Hepatocyte (in vitro differentiated cells): ENCODE results near the gene CASP4. TPM values are rescaled to one million over a fixed set of nuclear protein-coding genes. Genes with fewer than 3 reads are reported as not detected.
"Not testable (repeated sequence)": the region's sequence is repeated elsewhere in the genome, so short reads cannot be mapped to it uniquely, and the experiment has no call there.

Experiments
- DNase-seq: peaks from one replicate; pipeline ENCODE4 v3.0.0-alpha.2; 2016; ENCODE audit warnings: low spot score
- H2AFZ ChIP-seq: fragments of 200-600 bp; sonication (generic); 2 replicates; pipeline ENCODE4 v1.6.0; 2016; ENCODE audit warnings: antibody characterized with exemption, mild to moderate bottlenecking
- H3K27ac ChIP-seq: fragments of 200-600 bp; sonication (generic); 2 replicates; pipeline ENCODE4 v1.5.1; 2016; ENCODE audit warnings: mild to moderate bottlenecking
- H3K27me3 ChIP-seq: fragments of 200-600 bp; sonication (generic); 2 replicates; pipeline ENCODE4 v1.6.1; 2016
- H3K36me3 ChIP-seq: fragments of 200-600 bp; sonication (generic); replicated peaks from 2 replicates; pipeline ENCODE4 v1.5.1; 2016; ENCODE audit warnings: low read depth; ENCODE audit not compliant: insufficient read depth
- H3K4me1 ChIP-seq: fragments of 200-600 bp; sonication (generic); 2 replicates; pipeline ENCODE4 v1.5.1; 2016; ENCODE audit warnings: mild to moderate bottlenecking, moderate library complexity; ENCODE audit not compliant: insufficient read depth
- H3K4me2 ChIP-seq: fragments of 200-600 bp; sonication (generic); 2 replicates; pipeline ENCODE4 v1.6.0; 2016
- H3K4me3 ChIP-seq: fragments of 200-600 bp; sonication (generic); 2 replicates; pipeline ENCODE4 v1.5.1; 2016; ENCODE audit warnings: mild to moderate bottlenecking
- H3K79me2 ChIP-seq: fragments of 200-600 bp; sonication (generic); 2 replicates; pipeline ENCODE4 v1.6.0; 2017; ENCODE audit warnings: mild to moderate bottlenecking
- H3K9me2 ChIP-seq: fragments of 200-600 bp; sonication (generic); replicated peaks from 2 replicates; pipeline ENCODE4 v1.6.0; 2017; ENCODE audit warnings: mild to moderate bottlenecking; ENCODE audit not compliant: insufficient read depth
- H3K9me3 ChIP-seq: fragments of 200-600 bp; sonication (generic); 2 replicates; pipeline ENCODE4 v1.5.1; 2016; ENCODE audit warnings: low read depth, mild to moderate bottlenecking
- H4K20me1 ChIP-seq: fragments of 200-600 bp; sonication (generic); 2 replicates; pipeline ENCODE4 v1.6.0; 2016; ENCODE audit warnings: mild to moderate bottlenecking; ENCODE audit not compliant: insufficient read depth, poor library complexity, severe bottlenecking
- CTCF ChIP-seq: fragments of 200-600 bp; sonication (generic); IDR thresholded peaks from 2 replicates; pipeline ENCODE4 v1.5.1; 2016; ENCODE audit warnings: antibody characterized with exemption, mild to moderate bottlenecking; ENCODE audit not compliant: poor library complexity
- EZH2 ChIP-seq: fragments of 200-600 bp; sonication (generic); IDR thresholded peaks from 2 replicates; pipeline ENCODE4 v1.6.1; 2016; ENCODE audit warnings: antibody characterized with exemption, mild to moderate bottlenecking, borderline replicate concordance
- EZH2phosphoT487 ChIP-seq: fragments of 200-600 bp; sonication (generic); IDR thresholded peaks from one replicate; pipeline ENCODE4 v1.6.1; 2018; ENCODE audit warnings: antibody characterized with exemption, mild to moderate bottlenecking, low read depth, moderate library complexity; ENCODE audit not compliant: unreplicated experiment, severe bottlenecking
- WGBS: methylation state at CpG from one replicate; pipeline ENCODE4 v1.1.6; 2016; ENCODE audit warnings: low lambda C conversion rate; ENCODE audit errors: missing lambda C conversion rate; 5-methylcytosine and 5-hydroxymethylcytosine counted together
- polyA plus RNA-seq: library from polyadenylated mRNA; unstranded; fragments of >200 nt; fragmentation: Nextera tagmentation; extraction: Ambion mirVana; gene quantifications from 2 replicates; pipeline ENCODE4 v1.2.1, GENCODE V29; 2016
- total RNA-seq: library from RNA; depleted of rRNA; stranded (reverse); fragments of >200 nt; gene quantifications from 2 replicates; pipeline ENCODE4 v1.2.3, GENCODE V29; 2014

Gene CASP4
- total and polyA plus RNA-seq, 2 experiments from 2014 or later = 15.8 to 56.1 TPM

DNA sequence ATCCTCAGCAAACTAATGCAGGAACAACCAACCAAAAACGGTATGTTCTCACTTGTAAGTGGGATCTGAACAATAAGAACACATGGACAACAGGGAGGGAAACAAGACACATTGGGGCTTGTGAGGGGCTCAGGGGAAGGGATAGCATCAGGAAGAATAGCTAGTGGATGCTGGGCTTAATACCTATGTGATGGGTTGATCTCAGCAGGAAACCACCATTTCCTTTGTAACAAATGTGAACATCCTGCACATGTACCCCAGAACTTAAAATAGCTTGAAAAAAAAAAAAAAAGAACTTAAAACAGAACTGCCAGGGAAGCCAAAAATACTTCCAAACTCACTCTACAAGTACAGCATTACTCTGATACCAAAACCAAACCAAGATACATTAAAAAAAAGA is 33.8 kb downstream of the CASP4 start:
- Histone ChIP-seq H2AFZ (no peak overlapping the region), H3K9me2 (no peaks in the 10 kb centered on the region), H4K20me1 (no peaks in the 10 kb centered on the region), H3K27ac (no peak overlapping the region), H3K27me3 (no peaks in the 10 kb centered on the region), H3K4me1 (no peaks in the 10 kb centered on the region), H3K79me2 (no peaks in the 10 kb centered on the region), H3K4me2 (no peak overlapping the region), H3K4me3 (no peak overlapping the region), H3K36me3 (no peaks in the 10 kb centered on the region), H3K9me3 (no peaks in the 10 kb centered on the region)
- TF ChIP-seq CTCF (no peak), EZH2phosphoT487 (no peak), EZH2 (no peak)
- WGBS = 78% methylated on average over 1 of the region's 1 CpG
- no peak for DNase-seq

DNA sequence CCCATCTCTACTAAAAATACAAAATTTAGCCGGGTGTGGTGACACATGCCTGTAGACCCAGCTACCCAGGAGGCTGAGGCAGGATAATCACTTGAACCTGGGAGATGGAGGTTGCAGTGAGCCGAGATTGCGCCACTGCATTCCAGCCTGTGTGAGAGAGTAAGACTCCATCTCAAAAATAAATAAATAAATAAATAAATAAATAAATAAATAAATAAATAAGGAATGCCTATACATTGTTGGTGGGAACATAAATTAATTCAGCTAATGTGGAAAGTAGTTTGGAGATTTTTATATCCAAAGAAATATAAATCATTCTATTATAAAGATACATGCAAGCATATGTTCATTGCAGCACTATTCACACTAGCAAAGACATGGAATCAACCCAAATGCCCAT is 34.3 kb downstream of the CASP4 start:
- H3K9me3 ChIP-seq, H3K27ac ChIP-seq, H4K20me1 ChIP-seq, H2AFZ ChIP-seq, H3K9me2 ChIP-seq, H3K27me3 ChIP-seq, H3K4me2 ChIP-seq, H3K4me3 ChIP-seq, H3K36me3 ChIP-seq, DNase-seq, H3K4me1 ChIP-seq, H3K79me2 ChIP-seq: not testable (repeated sequence)
- WGBS = 90% methylated on average over 3 of the region's 3 CpGs

- DNase-seq = no peak
- Histone ChIP-seq H3K4me2 (no peak overlapping the region), H3K27ac (no peak overlapping the region), H3K36me3 (no peaks in the 10 kb centered on the region), H3K4me1 (no peaks in the 10 kb centered on the region), H4K20me1 (no peaks in the 10 kb centered on the region), H3K9me3 (peaks cover 3% of the 10 kb centered on the region), H3K4me3 (no peak overlapping the region), H2AFZ (no peak overlapping the region), H3K9me2 (no peaks in the 10 kb centered on the region), H3K79me2 (no peaks in the 10 kb centered on the region), H3K27me3 (no peaks in the 10 kb centered on the region)
- no peak for TF ChIP-seq EZH2phosphoT487
- no peak for TF ChIP-seq CTCF
- TF ChIP-seq EZH2 = no peak
Observed at GRCh38 chr11:104928811-104929210, 39.6 kb downstream of the CASP4 start.

DNA sequence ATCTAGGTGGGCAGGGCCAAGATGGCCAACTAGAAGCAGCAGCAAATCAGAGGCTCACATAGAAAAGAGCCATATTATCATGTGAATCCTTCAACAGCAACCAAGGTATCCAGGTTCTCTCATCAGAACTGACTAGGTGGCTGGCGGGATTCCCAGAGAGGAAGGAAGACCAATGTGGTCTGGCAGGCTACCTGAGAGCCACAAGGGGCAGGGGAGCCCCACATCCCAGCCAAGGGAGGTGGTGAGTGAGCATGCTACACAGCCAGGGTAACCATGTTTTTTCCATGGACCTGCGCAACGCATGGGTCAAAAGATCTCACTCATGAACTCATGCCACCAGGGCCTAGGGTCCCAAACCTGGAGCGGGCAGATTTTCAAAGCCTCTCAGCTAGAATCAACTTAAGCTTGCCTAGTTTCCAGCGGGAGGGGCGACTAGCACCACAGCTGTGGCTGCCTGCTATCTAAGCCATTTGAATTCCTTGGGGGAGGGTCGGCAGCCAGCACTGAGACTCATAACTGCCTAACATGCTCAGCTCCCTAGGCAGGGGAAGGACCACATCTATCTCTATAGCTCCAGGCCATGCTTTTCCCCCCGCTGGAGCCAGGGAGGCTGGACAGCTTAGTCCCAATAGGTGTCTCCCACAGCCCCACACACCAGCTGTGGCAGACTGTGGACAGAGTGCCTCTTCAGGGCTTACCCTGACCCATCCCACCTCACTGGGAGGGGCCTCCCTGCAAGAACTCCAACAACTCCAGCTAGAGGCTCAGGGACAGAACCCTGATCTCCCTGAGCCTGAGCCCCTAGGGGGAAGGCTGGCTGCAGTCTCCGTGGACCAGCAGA is 41.4 kb downstream of the CASP4 start:
- H3K27me3 ChIP-seq = no peaks in the 10 kb centered on the region
- 85% methylated on average over 7 of the region's 9 CpGs for WGBS
- no peak for DNase-seq
- H3K9me2 ChIP-seq = no peaks in the 10 kb centered on the region
- H3K79me2 ChIP-seq = no peaks in the 10 kb centered on the region
- H4K20me1 ChIP-seq = no peaks in the 10 kb centered on the region
- no peak for TF ChIP-seq CTCF
- TF ChIP-seq EZH2 = no peak
- no peak for TF ChIP-seq EZH2phosphoT487
- H3K4me1 ChIP-seq = no peaks in the 10 kb centered on the region
- H3K4me2 ChIP-seq = no peak overlapping the region
- peaks cover 3% of the 10 kb centered on the region for H3K9me3 ChIP-seq
- H3K27ac ChIP-seq = no peak overlapping the region
- H3K4me3 ChIP-seq = no peak overlapping the region
- H3K36me3 ChIP-seq = no peaks in the 10 kb centered on the region
- H2AFZ ChIP-seq = no peak overlapping the region
